Activated T-cell treated with anti-CD3 and anti-CD28 coated beads for 4 hours (primary cell): ENCODE results near the gene TBKBP1.

Experiments used
- DNase-seq: peaks from one replicate; pipeline ENCODE4 v3.0.0-alpha.2; 2020

TBKBP1 gene

GRCh38 chr17:47693731-47694580 is at the start of gene TBKBP1:
Gene TBKBP1 (plus strand): TSS chr17:47694161. CDS start chr17:47696113, 1,952 bp downstream.
- DNase-seq: peak; percentile 61

- DNase-seq: no peak
Measured at GRCh38 chr17:47644324-47644723, 49.6 kb upstream of the TBKBP1 start.

GRCh38 chr17:47649153-47649971 is 44.6 kb upstream of the TBKBP1 start, which contains the start of gene KPNB1:
Gene KPNB1 (plus strand): TSS chr17:47649919. CDS start chr17:47650245, 326 bp downstream.
- DNase-seq: peak; percentile 91

GRCh38 chr17:47649972-47650524 is 43.9 kb upstream of the TBKBP1 start:
- peak; percentile 28 for DNase-seq

GRCh38 chr17:47650525-47651522 is 43.1 kb upstream of the TBKBP1 start:
- DNase-seq: peak; percentile 87

GRCh38 chr17:47651704-47652103 is 42.3 kb upstream of the TBKBP1 start:
- DNase-seq: no peak

GRCh38 chr17:47652570-47652969 is 41.4 kb upstream of the TBKBP1 start:
- no peak for DNase-seq

GRCh38 chr17:47653442-47653841 is 40.5 kb upstream of the TBKBP1 start:
- DNase-seq: no peak

- no peak for DNase-seq
Measured at GRCh38 chr17:47654991-47655390, 39.0 kb upstream of the TBKBP1 start.

- DNase-seq: no peak
Measured at GRCh38 chr17:47660064-47660492, 33.9 kb upstream of the TBKBP1 start.

GRCh38 chr17:47663912-47664623 is 29.9 kb upstream of the TBKBP1 start:
- peak; percentile 68 for DNase-seq

GRCh38 chr17:47664624-47664941 is 29.4 kb upstream of the TBKBP1 start:
- DNase-seq: no peak

- no peak for DNase-seq
Measured at GRCh38 chr17:47665655-47666054, 28.3 kb upstream of the TBKBP1 start.

- no peak for DNase-seq
Measured at GRCh38 chr17:47669081-47669480, 24.9 kb upstream of the TBKBP1 start.

- DNase-seq: no peak
Measured at GRCh38 chr17:47670064-47670463, 23.9 kb upstream of the TBKBP1 start.

GRCh38 chr17:47674499-47674898 is 19.5 kb upstream of the TBKBP1 start:
- no peak for DNase-seq

GRCh38 chr17:47675380-47676198 is 18.4 kb upstream of the TBKBP1 start:
- DNase-seq: no peak

GRCh38 chr17:47676199-47676472 is 17.8 kb upstream of the TBKBP1 start:
- no peak for DNase-seq

GRCh38 chr17:47676510-47677165 is 17.3 kb upstream of the TBKBP1 start:
- no peak for DNase-seq

GRCh38 chr17:47678196-47678595 is 15.8 kb upstream of the TBKBP1 start:
- no peak for DNase-seq
